MM.1S (cell line): Measurements from ENCODE around the gene WRNIP1.

Experiments
- DNase-seq: peaks from one replicate; pipeline ENCODE4 v3.0.0-alpha.2; 2015
- H2AFZ ChIP-seq: fragments of 300-600 bp; sonication (generic); 2 replicates; pipeline ENCODE4 v1.6.0; 2016; ENCODE audit warnings: antibody characterized with exemption, low read length
- H3F3A ChIP-seq: fragments of 300-600 bp; sonication (generic); 2 replicates; pipeline ENCODE4 v1.6.1; 2016; ENCODE audit warnings: mild to moderate bottlenecking, antibody characterized with exemption, low read length, moderate library complexity, mixed read lengths; ENCODE audit not compliant: insufficient read depth
- H3K27ac ChIP-seq: fragments of 300-600 bp; sonication (generic); 2 replicates; pipeline ENCODE4 v1.5.1; 2016; ENCODE audit warnings: mild to moderate bottlenecking, low read length
- H3K27me3 ChIP-seq: fragments of 300-600 bp; sonication (generic); replicated peaks from 2 replicates; pipeline ENCODE4 v1.6.0; 2016; ENCODE audit warnings: low read length; ENCODE audit not compliant: insufficient read depth
- H3K36me3 ChIP-seq: fragments of 300-600 bp; sonication (generic); replicated peaks from 2 replicates; pipeline ENCODE4 v1.6.1; 2016; ENCODE audit warnings: mild to moderate bottlenecking, low read length, mixed read lengths; ENCODE audit not compliant: insufficient read depth
- H3K4me1 ChIP-seq: fragments of 300-600 bp; sonication (generic); 2 replicates; pipeline ENCODE4 v1.6.1; 2016; ENCODE audit warnings: low read length, mixed read lengths
- H3K4me2 ChIP-seq: fragments of 300-600 bp; sonication (generic); 2 replicates; pipeline ENCODE4 v1.6.0; 2016; ENCODE audit warnings: low read depth, low read length
- H3K4me3 ChIP-seq: fragments of 300-600 bp; sonication (generic); 2 replicates; pipeline ENCODE4 v1.5.1; 2016; ENCODE audit warnings: low read length, mixed read lengths
- H3K79me2 ChIP-seq: fragments of 300-600 bp; sonication (generic); 2 replicates; pipeline ENCODE4 v1.6.1; 2016; ENCODE audit warnings: mixed run types, low read length, mixed read lengths
- H3K9ac ChIP-seq: fragments of 300-600 bp; sonication (generic); 2 replicates; pipeline ENCODE4 v1.6.1; 2016; ENCODE audit warnings: low read length, mixed read lengths
- H3K9me2 ChIP-seq: fragments of 300-600 bp; sonication (generic); replicated peaks from 2 replicates; pipeline ENCODE4 v1.6.1; 2016; ENCODE audit warnings: mild to moderate bottlenecking, low read length, mixed read lengths; ENCODE audit not compliant: insufficient read depth
- H3K9me3 ChIP-seq: fragments of 300-600 bp; sonication (generic); replicated peaks from 2 replicates; pipeline ENCODE4 v1.6.1; 2016; ENCODE audit warnings: mild to moderate bottlenecking, low read length, mixed read lengths; ENCODE audit not compliant: insufficient read depth
- H4K20me1 ChIP-seq: fragments of 300-600 bp; sonication (generic); 2 replicates; pipeline ENCODE4 v1.6.1; 2016; ENCODE audit warnings: mild to moderate bottlenecking, low read length, moderate library complexity, mixed read lengths; ENCODE audit not compliant: insufficient read depth
- CTCF ChIP-seq: fragments of 300-600 bp; sonication (generic); IDR thresholded peaks from 2 replicates; pipeline ENCODE4 v1.5.1; 2016; ENCODE audit warnings: antibody characterized with exemption, low read length, mixed read lengths
- EZH2 ChIP-seq: fragments of 300-600 bp; sonication (generic); optimal IDR thresholded peaks from 2 replicates; pipeline ENCODE3; 2017; ENCODE audit warnings: low read depth, mild to moderate bottlenecking, antibody characterized with exemption, low read length, mixed read lengths
- EZH2phosphoT487 ChIP-seq: fragments of 300-600 bp; sonication (generic); IDR thresholded peaks from 2 replicates; pipeline ENCODE4 v1.6.1; 2018; ENCODE audit warnings: antibody characterized with exemption, low read length

Gene WRNIP1

GRCh38 chr6:2748183-2748582 lies 17.0 kb upstream of the WRNIP1 start:
- no peak overlapping the region for H3K4me3 ChIP-seq
- H4K20me1 ChIP-seq, result no peaks in the 10 kb centered on the region
- no peaks in the 10 kb centered on the region for H3K4me1 ChIP-seq
- no peaks in the 10 kb centered on the region for H3K9me2 ChIP-seq
- H3K9ac ChIP-seq, result no peak overlapping the region
- H3K27me3 ChIP-seq, result no peaks in the 10 kb centered on the region
- no peaks in the 10 kb centered on the region for H3F3A ChIP-seq
- no peaks in the 10 kb centered on the region for H3K36me3 ChIP-seq
- no peak for DNase-seq
- H3K27ac ChIP-seq, result no peak overlapping the region
- no peaks in the 10 kb centered on the region for H3K79me2 ChIP-seq
- TF ChIP-seq EZH2, result no peak
- no peak overlapping the region for H3K4me2 ChIP-seq
- no peak overlapping the region for H2AFZ ChIP-seq
- no peaks in the 10 kb centered on the region for H3K9me3 ChIP-seq

GRCh38 chr6:2749969-2750600 lies 15.1 kb upstream of the WRNIP1 start:
- H3K4me1 ChIP-seq, result no peaks in the 10 kb centered on the region
- no peak overlapping the region for H2AFZ ChIP-seq
- TF ChIP-seq CTCF (peak; percentile 78), EZH2phosphoT487 (no peak)
- H3K9me3 ChIP-seq, result no peaks in the 10 kb centered on the region
- H3K79me2 ChIP-seq, result no peaks in the 10 kb centered on the region
- H3K4me3 ChIP-seq, result no peak overlapping the region
- H3K27me3 ChIP-seq, result no peaks in the 10 kb centered on the region
- no peaks in the 10 kb centered on the region for H3K9me2 ChIP-seq
- H3K4me2 ChIP-seq, result no peak overlapping the region
- DNase-seq, result peak; percentile 64
- H3K9ac ChIP-seq, result no peak overlapping the region
- H3F3A ChIP-seq, result no peaks in the 10 kb centered on the region
- no peak overlapping the region for H3K27ac ChIP-seq
- H4K20me1 ChIP-seq, result no peaks in the 10 kb centered on the region
- H3K36me3 ChIP-seq, result no peaks in the 10 kb centered on the region

- no peaks in the 10 kb centered on the region for H3K9me3 ChIP-seq
- no peak within 1 kb of the TSS for H3K9ac ChIP-seq
- H3F3A ChIP-seq, result no peaks in the 10 kb centered on the region
- H4K20me1 ChIP-seq, result no peaks in the 10 kb centered on the region
- no peaks in the 10 kb centered on the region for H3K4me1 ChIP-seq
- no peaks in the 10 kb centered on the region for H3K9me2 ChIP-seq
- no peak within 1 kb of the TSS for H2AFZ ChIP-seq
- no peaks in the 10 kb centered on the region for H3K27me3 ChIP-seq
- no peak within 1 kb of the TSS for H3K4me3 ChIP-seq
- H3K27ac ChIP-seq, result no peak within 1 kb of the TSS
- no peak within 1 kb of the TSS for H3K4me2 ChIP-seq
- TF ChIP-seq EZH2phosphoT487 (no peak), EZH2 (no peak), CTCF (no peak)
- H3K36me3 ChIP-seq, result no peaks in the 10 kb centered on the region
- H3K79me2 ChIP-seq, result no peaks in the 10 kb centered on the region
- no peak for DNase-seq
Measured at GRCh38 chr6:2750832-2751231, 14.4 kb upstream of the WRNIP1 start, which contains the start of gene MYLK4. MYLK4 (minus strand) TSS chr6:2750922; CDS start chr6:2749294, 1,628 bp downstream.

GRCh38 chr6:2751871-2752270 lies 13.3 kb upstream of the WRNIP1 start:
- TF ChIP-seq CTCF (no peak), EZH2 (no peak), EZH2phosphoT487 (no peak)
- no peak for DNase-seq
- Histone ChIP-seq H3K9me3 (no peaks in the 10 kb centered on the region), H3K4me1 (no peaks in the 10 kb centered on the region), H4K20me1 (no peaks in the 10 kb centered on the region), H3F3A (no peaks in the 10 kb centered on the region), H3K9me2 (no peaks in the 10 kb centered on the region), H3K4me2 (no peak overlapping the region), H3K27me3 (no peaks in the 10 kb centered on the region), H2AFZ (no peak overlapping the region), H3K4me3 (no peak overlapping the region), H3K36me3 (no peaks in the 10 kb centered on the region), H3K27ac (no peak overlapping the region), H3K79me2 (no peaks in the 10 kb centered on the region), H3K9ac (no peak overlapping the region)
